GM18951 (cell line): ENCODE data around the gene UBE2I.

ENCODE experiments used
- POLR2A ChIP-seq: IDR thresholded peaks from 4 replicates; pipeline ENCODE4 v1.6.1; 2011; ENCODE audit warnings: mild to moderate bottlenecking; ENCODE audit not compliant: insufficient read length, insufficient read depth; ENCODE audit errors: extremely low read depth
- in situ Hi-C: fragments of 300-500 bp; cut with MboI; formaldehyde crosslinking; loops from one replicate; pipeline ENCODE4 v1.12.0; 2022; ENCODE audit warnings: low sequenced_read_pairs, mixed read lengths, inconsistent platforms; ENCODE audit not compliant: unreplicated experiment

The UBE2I gene

DNA sequence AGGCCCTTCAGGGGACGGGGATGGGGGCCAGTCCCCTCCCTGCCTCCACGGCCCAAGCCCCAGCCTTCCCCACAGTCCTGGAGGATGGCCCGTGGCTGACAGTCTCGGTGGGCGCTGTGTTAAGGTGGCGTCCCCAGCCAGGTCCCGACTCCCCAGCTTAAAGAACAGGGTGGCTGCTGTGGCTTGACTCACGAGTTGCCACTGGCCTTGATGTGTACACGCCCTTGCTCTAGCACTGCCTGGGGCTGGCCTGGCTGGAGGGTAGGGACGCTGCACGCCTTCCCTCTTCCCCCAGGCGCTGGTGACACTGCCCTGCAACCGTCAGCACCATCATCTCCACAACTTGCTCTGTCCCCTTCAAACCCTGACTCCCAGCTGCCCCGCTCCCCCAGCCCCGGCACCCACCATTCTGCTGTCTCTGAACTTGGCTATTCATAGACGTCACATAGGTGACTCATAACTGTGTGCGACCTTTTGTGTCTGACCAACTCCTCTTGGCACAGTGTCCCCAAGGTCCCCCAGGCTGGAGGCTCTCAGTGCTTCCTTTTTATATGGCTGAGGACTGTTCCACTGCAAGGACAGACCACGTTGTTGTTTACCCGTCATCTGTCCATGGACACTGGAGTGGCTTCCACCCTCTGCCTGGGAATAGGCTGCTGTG is 48.6 kb downstream of the UBE2I start:
- in situ Hi-C loops = no loop called here
- TF ChIP-seq POLR2A = no peak

DNA sequence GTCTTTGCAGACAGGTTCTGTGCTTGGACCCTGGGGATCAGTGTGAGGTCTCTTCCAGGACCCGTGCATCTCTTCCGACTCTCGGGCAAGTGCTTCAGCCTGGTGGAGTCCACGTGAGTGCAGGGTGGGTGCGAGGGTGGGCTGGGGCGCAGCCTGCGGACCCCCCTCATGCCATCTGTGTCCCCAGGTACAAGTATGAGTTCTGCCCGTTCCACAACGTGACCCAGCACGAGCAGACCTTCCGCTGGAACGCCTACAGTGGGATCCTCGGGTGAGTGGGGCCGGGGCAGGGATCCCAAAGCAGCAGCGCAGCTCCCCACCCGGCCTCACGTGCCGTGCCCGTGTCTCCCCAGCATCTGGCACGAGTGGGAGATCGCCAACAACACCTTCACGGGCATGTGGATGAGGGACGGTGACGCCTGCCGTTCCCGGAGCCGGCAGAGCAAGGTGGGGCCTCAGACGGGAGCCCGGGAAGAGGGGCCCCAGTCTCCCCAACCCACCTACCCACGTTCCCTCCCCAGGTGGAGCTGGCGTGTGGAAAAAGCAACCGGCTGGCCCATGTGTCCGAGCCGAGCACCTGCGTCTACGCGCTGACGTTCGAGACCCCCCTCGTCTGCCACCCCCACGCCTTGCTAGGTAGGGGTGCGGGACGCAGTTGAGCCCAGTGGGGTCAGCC is 52.4 kb downstream of the UBE2I start:
- in situ Hi-C loops = no loop called here
- no peak for TF ChIP-seq POLR2A

DNA sequence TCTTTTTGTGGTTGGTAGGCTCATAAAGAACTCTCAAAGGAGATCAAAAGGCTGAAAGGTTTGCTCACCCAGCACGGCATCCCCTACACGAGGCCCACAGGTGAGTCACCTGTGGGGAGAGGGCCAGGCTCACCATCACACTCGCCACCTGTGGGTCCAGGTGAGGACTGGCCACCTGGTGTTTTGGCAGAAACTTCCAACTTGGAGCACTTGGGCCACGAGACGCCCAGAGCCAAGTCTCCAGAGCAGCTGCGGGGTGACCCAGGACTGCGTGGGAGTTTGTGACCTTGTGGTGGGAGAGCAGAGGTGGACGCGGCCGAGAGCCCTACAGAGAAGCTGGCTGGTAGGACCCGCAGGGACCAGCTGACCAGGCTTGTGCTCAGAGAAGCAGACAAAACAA is 53.4 kb downstream of the UBE2I start:
- no peak for TF ChIP-seq POLR2A
- in situ Hi-C loops = no loop called here

DNA sequence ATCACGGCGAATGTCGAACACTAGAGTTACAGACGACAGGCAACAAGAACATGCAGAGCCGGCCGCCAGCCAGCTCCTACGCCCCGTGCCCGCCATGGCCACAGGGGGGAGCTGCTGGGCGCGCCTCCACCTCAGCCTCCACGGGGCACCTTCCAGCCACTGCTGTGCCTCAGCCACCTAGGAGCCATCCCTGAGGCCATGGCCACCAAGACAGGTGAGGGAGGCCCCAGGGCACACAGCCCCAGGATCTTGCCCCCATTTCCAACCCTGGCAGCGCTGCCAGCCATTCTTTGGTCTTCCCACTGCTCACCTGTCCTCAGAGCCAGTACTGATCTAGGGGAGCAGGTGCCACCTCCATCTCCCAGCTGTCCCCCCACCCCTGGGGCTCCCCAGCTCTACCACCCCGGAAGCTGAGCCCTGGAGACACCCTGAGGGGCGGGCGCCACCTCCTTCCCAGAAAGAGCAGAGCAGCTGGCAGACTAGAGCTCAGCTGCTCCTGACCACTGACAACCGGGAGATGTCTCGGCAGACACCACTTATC is 54.1 kb downstream of the UBE2I start:
- in situ Hi-C loops = no loop called here
- TF ChIP-seq POLR2A = no peak

DNA sequence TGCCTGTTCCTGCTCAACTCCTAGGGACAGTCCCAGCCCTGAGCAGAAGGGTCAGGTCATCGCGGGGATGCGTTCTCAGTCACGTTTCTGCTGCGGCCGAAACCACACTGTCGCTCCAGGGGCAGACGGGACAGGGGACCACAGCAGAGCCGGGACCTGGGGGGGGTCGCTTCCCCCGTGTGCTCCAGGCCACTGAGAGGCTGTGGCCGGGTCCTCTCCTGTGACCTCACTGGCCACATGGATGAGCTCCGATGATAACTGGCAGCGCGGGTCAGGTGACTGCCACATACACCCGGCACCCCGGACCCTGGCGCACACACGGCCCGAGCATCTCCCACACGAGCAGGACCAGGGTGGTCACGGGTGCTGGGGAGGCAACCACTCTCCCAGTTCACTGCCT is 55.1 kb downstream of the UBE2I start:
- no peak for TF ChIP-seq POLR2A
- in situ Hi-C loops = no loop called here

DNA sequence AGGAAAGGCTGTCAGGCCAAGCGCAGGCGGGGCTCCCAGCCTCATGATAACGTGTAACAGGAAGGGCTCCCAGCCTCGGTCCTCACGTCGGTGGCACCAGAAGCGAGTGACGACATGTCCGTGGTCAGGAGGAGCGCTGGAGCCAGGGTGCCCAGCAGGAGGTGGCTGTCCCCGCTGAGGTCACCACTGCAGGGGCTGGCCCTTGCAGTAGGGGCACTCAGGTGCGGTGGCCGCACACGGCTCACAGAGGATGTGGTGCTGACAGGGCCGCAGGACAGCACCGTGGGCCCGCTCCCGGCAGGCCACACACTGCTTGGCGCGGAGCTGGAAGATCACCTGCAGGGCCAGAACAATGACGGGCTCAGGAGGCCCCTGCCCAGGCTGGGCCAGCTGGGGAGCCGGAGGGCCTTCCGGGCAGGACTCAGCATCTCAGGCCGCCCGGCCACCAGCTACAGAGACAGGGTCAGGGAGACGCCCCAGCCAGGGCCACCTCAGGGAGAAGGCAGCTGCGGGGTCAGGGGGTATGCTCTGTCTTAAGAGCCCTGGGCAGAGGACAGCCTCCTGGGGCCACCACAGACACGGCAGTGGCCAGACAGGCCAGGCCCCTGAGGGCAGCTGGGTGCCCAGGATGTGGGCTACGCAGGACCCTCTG is 56.8 kb downstream of the UBE2I start:
- TF ChIP-seq POLR2A = no peak

DNA sequence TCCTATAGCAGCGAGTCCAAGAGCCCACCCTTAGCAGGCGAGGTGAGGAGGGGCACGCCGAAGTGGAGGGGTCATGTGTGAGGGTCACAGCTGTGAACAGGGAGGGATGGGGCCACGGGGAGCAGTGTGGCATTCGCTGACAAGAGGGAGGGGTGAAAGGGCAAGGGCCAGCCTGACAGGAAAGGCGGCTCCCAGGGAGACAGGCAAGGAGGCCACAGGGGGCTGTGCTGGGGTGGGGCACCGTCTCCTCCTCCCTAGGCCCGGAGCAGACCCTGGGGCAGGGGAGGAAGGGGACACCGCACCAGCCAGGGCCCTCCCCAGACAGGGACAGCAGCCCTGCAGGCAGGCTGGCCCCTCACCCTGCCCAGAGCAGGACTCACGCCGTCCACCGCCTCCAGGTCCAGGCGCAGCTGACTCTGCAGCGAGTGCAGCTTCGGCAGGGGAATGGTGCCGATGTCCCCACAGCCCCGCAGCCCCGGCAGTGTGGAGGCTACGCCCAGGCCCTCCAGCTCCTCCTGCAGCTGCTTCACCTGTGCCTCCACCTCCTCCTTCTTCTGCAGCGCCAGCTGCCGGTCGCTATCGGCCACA is 57.4 kb downstream of the UBE2I start:
- in situ Hi-C loops = no loop called here
- peak; percentile 26 for TF ChIP-seq POLR2A

More for the DNA sequence above, 56.8 kb downstream of the UBE2I start:
- in situ Hi-C loops = no loop called here

DNA sequence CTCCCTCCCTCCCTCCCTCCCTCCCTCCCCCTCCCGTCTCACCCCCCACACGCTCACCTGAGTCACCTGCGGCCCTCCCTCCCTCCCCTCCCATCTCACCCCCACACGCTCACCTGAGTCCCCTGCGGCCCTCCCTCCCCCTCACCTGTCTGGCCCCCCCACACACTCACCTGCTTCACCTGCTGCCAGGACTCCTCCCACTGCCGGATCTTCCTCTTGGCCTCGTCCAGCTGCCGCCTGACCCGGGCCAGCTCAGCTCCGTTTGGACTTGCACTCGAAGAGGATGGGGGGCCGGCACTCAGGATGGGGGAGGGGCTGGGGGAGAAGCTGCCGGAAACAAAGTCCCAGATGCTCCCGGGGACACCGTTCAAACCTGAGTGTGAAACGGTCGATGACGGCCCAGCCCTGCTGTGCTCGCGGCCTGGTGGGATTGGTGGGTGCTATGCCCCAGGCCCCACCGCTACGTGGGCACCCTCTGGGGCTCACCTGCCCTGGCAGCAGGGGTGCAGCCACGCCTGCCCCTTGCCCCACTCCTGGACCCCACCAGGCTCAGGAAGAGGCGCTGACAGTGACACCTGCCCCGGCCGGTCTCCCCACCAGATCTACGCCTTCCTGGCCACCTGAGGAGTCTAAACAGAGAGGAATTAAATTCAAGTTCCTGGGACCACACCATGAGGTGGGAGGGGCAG is 58.2 kb downstream of the UBE2I start:
- in situ Hi-C loops = no loop called here
- no peak for TF ChIP-seq POLR2A

DNA sequence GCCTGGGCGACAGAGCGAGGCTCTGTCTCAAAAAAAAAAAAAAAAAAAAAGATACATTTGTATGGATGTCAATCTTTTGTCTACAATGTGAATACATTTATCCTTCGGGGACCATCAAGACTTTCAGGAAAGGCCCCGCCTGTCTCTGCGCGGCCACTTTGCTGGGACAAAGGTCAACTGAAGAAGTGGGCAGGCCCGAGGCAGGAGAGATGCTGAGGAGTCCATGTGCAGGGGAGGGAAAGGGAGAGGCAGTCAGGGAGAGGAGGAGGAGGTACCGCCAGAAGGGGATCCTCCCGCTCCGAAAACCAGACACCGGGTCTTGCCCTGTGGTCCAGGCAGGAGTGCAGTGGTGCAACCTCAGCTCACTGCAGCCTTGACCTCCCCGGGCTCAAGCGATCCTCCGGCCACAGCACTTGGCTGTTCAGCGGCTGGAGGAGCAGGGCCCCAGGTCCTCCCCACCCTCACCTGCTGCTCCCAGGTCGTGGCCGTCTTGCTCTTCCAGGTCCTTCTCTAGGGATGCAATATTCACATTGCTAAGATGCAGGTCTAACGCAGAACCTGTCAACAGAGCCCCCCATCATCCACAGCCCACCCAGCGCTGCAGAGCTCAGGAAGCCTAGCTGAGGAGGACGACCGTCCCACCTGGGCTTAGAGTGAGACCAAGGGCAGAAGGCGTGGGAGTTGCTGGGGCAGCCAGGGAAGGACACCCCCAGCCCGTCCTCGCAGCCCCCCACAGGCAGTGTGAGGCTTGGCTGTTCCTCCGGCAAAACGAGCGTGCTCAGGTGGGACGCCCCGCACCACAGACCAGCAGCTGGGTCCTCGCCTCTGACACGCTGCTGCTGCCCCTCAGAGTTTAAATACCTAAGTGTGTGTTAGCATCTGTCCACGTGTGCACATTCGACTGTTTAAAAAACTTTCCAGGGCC is 61.9 kb downstream of the UBE2I start:
- in situ Hi-C loops = no loop called here
- no peak for TF ChIP-seq POLR2A

DNA sequence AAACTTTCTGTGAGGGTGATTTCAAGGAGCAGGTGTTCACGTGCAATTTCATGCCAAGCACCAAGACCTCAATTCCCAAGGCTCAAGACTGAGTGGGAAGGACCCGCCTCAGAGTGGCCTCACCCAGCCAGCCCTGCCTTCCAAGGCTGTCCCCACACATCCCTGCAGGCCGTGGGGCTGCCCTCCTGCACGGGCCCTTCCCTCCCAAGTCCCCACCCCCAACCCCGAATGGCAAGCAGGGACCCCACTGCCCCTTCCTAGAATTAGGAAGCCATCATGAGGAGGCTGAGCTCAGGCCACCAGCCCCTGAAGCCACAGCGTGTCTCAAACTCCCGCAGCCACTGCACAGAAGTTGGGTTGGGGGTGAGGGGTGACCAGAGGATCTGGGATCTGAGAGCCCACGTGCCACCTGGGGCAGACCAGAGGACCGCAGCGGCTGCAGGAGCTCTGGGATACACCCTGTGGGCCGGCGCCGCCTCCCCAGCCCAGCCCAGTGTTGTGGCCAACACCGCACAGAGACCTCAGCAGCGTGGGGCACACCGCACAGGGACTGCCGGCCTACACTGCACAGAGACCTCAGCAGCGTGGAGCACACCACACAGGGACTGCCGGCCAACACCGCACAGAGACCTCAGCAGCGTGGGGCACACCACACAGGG is 63.0 kb downstream of the UBE2I start:
- in situ Hi-C loops = no loop called here
- no peak for TF ChIP-seq POLR2A

DNA sequence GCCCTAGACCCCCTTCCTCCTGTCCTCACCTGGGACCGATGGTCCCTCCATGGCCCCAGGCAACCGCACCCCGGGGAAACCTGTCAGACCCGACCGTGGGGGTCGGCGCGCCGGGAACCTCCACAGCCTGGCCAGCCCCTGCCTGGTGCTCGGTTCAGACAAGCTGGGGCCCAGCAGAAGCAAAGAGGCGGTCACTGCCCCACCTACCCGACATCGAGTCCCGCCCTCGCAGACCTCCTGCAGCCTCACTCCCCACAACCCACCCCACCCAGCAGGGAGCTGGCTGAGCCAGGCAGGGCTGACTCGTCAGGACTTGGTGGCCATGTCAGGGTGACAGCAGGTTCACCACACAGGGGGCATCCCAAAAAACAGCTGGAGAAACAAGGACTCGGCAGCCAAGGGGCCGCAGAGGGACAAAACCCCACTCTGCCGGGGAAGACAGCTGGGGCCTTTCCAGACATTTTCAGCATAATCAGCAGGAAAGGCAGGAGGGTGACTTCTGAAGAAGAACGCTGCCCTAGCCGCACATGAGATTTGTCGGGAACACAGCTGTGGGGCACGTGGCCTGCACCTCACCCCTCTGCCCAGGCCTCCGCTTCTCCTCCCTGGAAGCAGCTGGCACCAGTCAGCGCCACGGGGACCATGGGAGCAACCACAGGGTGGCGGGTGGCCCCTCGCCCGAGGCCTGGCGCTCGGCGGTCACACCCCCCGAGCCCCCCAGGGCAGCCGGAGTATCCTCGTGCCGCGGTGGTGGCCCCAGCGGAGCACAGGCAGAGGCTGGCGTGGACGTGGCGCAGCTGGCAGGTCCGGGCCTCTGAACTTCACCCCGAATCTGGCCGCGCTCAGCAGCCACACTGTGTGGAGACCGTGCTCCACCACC is 65.2 kb downstream of the UBE2I start:
- in situ Hi-C loops = no loop called here
- no peak for TF ChIP-seq POLR2A
